Fibroblast of upper back skin (primary cell): ENCODE data around the gene MCUB.
"Not testable (repeated sequence)": the region's sequence is repeated elsewhere in the genome, so short reads cannot be mapped to it uniquely, and the experiment has no call there.

Experiments used
- DNase-seq: peaks from one replicate; pipeline ENCODE4 v3.0.0-alpha.2; 2013

Gene MCUB

GRCh38 chr4:109640644-109641043 is 80.6 kb downstream of the MCUB start:
- no peak for DNase-seq

GRCh38 chr4:109645874-109646710 is 86.0 kb downstream of the MCUB start:
- no peak for DNase-seq

- no peak for DNase-seq
Measured at GRCh38 chr4:109648266-109648996, 88.4 kb downstream of the MCUB start.

GRCh38 chr4:109648997-109649575 is 89.0 kb downstream of the MCUB start:
- no peak for DNase-seq

- DNase-seq = no peak
Measured at GRCh38 chr4:109649872-109650271, 89.8 kb downstream of the MCUB start.

GRCh38 chr4:109655396-109655795 is 95.3 kb downstream of the MCUB start:
- DNase-seq = no peak

- DNase-seq = no peak
Measured at GRCh38 chr4:109657854-109658418, 97.9 kb downstream of the MCUB start.

- no peak for DNase-seq
Measured at GRCh38 chr4:109658871-109659410, 98.9 kb downstream of the MCUB start.

- DNase-seq = no peak
Measured at GRCh38 chr4:109662116-109662515, 102.1 kb downstream of the MCUB start.

- DNase-seq = no peak
Measured at GRCh38 chr4:109662771-109663170, 102.7 kb downstream of the MCUB start.

- DNase-seq = no peak
Measured at GRCh38 chr4:109665783-109666485, 105.9 kb downstream of the MCUB start.

GRCh38 chr4:109671350-109671749 is 111.3 kb downstream of the MCUB start:
- DNase-seq = no peak

- DNase-seq = no peak
Measured at GRCh38 chr4:109672169-109672930, 112.3 kb downstream of the MCUB start.

- DNase-seq = no peak
Measured at GRCh38 chr4:109673303-109673702, 113.3 kb downstream of the MCUB start.

GRCh38 chr4:109675181-109675580 is 115.1 kb downstream of the MCUB start:
- no peak for DNase-seq

- DNase-seq = no peak
Measured at GRCh38 chr4:109675843-109676242, 115.8 kb downstream of the MCUB start.

- no peak for DNase-seq
Measured at GRCh38 chr4:109676886-109677285, 116.8 kb downstream of the MCUB start.

GRCh38 chr4:109678472-109678871 is 118.4 kb downstream of the MCUB start:
- DNase-seq = not testable (repeated sequence)

- not testable (repeated sequence) for DNase-seq
Measured at GRCh38 chr4:109678925-109679324, 118.9 kb downstream of the MCUB start.

- DNase-seq = no peak
Measured at GRCh38 chr4:109682875-109683274, 122.8 kb downstream of the MCUB start.

GRCh38 chr4:109683621-109684253 is 123.7 kb downstream of the MCUB start:
- no peak for DNase-seq
